ENCODE data around the gene ZMIZ1.

DNA sequence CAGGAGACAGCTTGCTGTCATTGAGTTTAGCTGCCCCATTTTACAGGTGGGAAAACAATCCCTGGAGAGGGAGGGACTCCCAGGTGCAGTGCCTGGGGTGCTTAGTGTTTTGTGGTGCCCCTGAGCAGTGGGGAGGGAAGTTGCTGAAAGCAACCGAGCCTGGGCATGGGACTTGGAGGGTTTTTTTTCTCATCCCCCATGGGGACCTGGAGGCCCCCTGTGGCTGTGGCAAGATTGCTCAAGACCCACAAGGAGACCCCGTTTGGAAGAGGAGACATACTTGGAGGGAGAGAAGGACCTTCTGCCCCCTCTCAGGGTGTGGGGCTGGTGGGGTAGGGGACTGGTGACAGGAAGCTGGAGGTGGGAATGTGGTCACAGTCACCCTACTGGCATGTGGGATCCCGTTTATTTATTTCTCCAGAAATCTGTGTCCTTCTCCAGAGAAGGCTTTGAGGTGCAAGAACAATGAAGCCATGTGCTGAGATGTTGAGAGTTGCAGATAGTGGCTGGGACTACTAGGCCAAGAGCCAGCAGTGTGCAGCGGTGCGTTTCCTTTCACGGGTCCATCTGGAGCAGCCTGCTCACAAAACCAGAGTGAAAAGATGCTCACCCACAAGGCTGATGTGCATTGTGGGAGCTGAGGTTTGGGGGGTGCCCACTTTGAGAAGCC lies 21.5 kb downstream of the ZMIZ1 start:
- TF ChIP-seq POLR2A (IDR thresholded peaks at IDR 0.05), result no peak
- TF ChIP-seq, protein P1, sequence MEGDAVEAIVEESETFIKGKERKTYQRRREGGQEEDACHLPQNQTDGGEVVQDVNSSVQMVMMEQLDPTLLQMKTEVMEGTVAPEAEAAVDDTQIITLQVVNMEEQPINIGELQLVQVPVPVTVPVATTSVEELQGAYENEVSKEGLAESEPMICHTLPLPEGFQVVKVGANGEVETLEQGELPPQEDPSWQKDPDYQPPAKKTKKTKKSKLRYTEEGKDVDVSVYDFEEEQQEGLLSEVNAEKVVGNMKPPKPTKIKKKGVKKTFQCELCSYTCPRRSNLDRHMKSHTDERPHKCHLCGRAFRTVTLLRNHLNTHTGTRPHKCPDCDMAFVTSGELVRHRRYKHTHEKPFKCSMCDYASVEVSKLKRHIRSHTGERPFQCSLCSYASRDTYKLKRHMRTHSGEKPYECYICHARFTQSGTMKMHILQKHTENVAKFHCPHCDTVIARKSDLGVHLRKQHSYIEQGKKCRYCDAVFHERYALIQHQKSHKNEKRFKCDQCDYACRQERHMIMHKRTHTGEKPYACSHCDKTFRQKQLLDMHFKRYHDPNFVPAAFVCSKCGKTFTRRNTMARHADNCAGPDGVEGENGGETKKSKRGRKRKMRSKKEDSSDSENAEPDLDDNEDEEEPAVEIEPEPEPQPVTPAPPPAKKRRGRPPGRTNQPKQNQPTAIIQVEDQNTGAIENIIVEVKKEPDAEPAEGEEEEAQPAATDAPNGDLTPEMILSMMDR (IDR thresholded peaks at IDR 0.05), result no peak
- TF ChIP-seq EP300 (IDR thresholded peaks at IDR 0.05), result no peak
- TF ChIP-seq POLR2AphosphoS5 (IDR thresholded peaks at IDR 0.05), result no peak

Data from suprapubic skin (tissue), 4 donors.